ENCODE results near the gene USP49.
A peak's percentile ranks its signal among the peaks of the same experiment; 100 is the strongest.

The USP49 gene

DNA sequence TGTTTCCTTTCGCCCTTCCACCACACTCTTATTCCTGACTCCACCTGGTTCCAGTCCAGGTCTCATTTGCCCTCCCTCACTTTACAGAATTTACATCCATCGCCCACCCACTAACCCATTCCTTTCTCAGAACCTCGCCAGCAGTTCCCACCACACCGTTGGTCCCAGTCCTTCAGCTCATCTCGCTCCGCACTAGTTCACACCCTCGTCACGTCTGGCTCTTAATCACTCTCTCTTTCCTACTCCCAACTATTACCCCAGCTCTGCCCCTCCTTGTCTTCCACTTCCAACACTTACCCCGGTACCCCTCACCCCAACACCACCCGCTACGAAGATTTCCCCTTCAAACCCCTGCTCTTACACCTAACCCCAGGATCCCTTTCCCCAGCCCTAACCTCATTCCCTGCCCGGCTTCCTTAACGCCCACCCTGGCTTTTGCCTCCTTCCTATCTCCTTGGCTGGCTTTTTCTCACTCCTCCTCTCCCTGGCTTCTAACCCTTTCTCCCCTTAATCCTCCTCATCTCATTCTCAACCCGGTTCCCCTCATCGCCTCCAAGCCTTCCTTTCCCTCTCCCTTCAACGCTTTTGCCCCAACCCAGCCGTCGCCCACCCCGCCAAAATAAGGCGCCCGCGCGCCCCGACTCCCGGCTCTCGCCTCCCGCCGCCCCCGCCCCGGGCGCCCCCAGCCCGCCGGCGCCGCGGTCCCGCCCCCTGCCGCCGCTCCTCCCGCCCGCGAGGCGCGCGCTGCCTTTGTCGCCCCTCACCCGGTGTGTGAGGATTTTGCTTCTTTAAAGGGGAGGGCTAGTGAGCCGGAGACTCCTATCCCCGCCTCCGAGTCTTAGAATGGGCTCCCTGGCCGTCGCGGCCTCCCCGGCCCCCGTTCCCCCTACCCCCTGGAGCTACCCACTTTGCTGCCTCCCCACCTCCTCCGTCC is 542 bp downstream of the USP49 start (continued):
- TF ChIP-seq ZNF658 (tag by site-specific recombination; IDR thresholded peaks at IDR 0.05) (no peak; the same call in 1 of the 2 replicates), SP3 (tag by site-specific recombination; IDR thresholded peaks at IDR 0.05) (peak; percentile 35), ZNF24 (tag by site-specific recombination; IDR thresholded peaks at IDR 0.05) (no peak), ZBTB1 (tag by site-specific recombination; IDR thresholded peaks at IDR 0.05) (no peak), ZEB2 (tag by site-specific recombination; IDR thresholded peaks at IDR 0.05) (no peak), YY1 (tag by site-specific recombination; IDR thresholded peaks at IDR 0.05) (no peak), ZNF266 (tag by site-specific recombination; IDR thresholded peaks at IDR 0.05; ENCODE audit: low read depth) (0 out of 2 replicates have a peak, but pooled peaks have one; percentile 7), ZNF701 (tag by site-specific recombination; IDR thresholded peaks at IDR 0.05) (no peak), WT1 (tag by site-specific recombination; IDR thresholded peaks at IDR 0.05) (peak; percentile 27; the same call in 1 of the 2 replicates), ZNF560 (tag by site-specific recombination; IDR thresholded peaks at IDR 0.05; ENCODE audit: borderline replicate concordance) (no peak), ZNF548 (tag by site-specific recombination; IDR thresholded peaks at IDR 0.05) (no peak), ZSCAN30 (tag by site-specific recombination; IDR thresholded peaks at IDR 0.05) (no peak), ZNF37A (tag by site-specific recombination; IDR thresholded peaks at IDR 0.05) (no peak), ZNF530 (tag by site-specific recombination; IDR thresholded peaks at IDR 0.05; ENCODE audit: low read depth) (no peak), ZNF791 (tag by site-specific recombination; IDR thresholded peaks at IDR 0.05) (0 out of 2 replicates have a peak, but pooled peaks have one; percentile 35), ZNF623 (tag by site-specific recombination; IDR thresholded peaks at IDR 0.05) (no peak), MYNN (tag by site-specific recombination; IDR thresholded peaks at IDR 0.05; ENCODE audit: borderline replicate concordance) (0 out of 2 replicates have a peak, but pooled peaks have one; percentile 11), GLIS1 (tag by site-specific recombination; IDR thresholded peaks at IDR 0.05) (no peak), KLF16 (tag by site-specific recombination; IDR thresholded peaks at IDR 0.05) (no peak)
- TF ChIP-seq, protein P1, sequence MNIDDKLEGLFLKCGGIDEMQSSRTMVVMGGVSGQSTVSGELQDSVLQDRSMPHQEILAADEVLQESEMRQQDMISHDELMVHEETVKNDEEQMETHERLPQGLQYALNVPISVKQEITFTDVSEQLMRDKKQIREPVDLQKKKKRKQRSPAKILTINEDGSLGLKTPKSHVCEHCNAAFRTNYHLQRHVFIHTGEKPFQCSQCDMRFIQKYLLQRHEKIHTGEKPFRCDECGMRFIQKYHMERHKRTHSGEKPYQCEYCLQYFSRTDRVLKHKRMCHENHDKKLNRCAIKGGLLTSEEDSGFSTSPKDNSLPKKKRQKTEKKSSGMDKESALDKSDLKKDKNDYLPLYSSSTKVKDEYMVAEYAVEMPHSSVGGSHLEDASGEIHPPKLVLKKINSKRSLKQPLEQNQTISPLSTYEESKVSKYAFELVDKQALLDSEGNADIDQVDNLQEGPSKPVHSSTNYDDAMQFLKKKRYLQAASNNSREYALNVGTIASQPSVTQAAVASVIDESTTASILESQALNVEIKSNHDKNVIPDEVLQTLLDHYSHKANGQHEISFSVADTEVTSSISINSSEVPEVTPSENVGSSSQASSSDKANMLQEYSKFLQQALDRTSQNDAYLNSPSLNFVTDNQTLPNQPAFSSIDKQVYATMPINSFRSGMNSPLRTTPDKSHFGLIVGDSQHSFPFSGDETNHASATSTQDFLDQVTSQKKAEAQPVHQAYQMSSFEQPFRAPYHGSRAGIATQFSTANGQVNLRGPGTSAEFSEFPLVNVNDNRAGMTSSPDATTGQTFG (tag by site-specific recombination; IDR thresholded peaks at IDR 0.05; ENCODE audit: borderline replicate concordance), result no peak
- TF ChIP-seq, protein P2, sequence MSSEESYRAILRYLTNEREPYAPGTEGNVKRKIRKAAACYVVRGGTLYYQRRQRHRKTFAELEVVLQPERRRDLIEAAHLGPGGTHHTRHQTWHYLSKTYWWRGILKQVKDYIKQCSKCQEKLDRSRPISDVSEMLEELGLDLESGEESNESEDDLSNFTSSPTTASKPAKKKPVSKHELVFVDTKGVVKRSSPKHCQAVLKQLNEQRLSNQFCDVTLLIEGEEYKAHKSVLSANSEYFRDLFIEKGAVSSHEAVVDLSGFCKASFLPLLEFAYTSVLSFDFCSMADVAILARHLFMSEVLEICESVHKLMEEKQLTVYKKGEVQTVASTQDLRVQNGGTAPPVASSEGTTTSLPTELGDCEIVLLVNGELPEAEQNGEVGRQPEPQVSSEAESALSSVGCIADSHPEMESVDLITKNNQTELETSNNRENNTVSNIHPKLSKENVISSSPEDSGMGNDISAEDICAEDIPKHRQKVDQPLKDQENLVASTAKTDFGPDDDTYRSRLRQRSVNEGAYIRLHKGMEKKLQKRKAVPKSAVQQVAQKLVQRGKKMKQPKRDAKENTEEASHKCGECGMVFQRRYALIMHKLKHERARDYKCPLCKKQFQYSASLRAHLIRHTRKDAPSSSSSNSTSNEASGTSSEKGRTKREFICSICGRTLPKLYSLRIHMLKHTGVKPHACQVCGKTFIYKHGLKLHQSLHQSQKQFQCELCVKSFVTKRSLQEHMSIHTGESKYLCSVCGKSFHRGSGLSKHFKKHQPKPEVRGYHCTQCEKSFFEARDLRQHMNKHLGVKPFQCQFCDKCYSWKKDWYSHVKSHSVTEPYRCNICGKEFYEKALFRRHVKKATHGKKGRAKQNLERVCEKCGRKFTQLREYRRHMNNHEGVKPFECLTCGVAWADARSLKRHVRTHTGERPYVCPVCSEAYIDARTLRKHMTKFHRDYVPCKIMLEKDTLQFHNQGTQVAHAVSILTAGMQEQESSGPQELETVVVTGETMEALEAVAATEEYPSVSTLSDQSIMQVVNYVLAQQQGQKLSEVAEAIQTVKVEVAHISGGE (tag by site-specific recombination; conservative IDR thresholded peaks at IDR 0.05; ENCODE audit: low read depth), result no peak
- TF ChIP-seq, protein P3, sequence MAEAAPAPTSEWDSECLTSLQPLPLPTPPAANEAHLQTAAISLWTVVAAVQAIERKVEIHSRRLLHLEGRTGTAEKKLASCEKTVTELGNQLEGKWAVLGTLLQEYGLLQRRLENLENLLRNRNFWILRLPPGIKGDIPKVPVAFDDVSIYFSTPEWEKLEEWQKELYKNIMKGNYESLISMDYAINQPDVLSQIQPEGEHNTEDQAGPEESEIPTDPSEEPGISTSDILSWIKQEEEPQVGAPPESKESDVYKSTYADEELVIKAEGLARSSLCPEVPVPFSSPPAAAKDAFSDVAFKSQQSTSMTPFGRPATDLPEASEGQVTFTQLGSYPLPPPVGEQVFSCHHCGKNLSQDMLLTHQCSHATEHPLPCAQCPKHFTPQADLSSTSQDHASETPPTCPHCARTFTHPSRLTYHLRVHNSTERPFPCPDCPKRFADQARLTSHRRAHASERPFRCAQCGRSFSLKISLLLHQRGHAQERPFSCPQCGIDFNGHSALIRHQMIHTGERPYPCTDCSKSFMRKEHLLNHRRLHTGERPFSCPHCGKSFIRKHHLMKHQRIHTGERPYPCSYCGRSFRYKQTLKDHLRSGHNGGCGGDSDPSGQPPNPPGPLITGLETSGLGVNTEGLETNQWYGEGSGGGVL (tag by site-specific recombination; IDR thresholded peaks at IDR 0.05), result peak; percentile 74
- TF ChIP-seq, protein P4, sequence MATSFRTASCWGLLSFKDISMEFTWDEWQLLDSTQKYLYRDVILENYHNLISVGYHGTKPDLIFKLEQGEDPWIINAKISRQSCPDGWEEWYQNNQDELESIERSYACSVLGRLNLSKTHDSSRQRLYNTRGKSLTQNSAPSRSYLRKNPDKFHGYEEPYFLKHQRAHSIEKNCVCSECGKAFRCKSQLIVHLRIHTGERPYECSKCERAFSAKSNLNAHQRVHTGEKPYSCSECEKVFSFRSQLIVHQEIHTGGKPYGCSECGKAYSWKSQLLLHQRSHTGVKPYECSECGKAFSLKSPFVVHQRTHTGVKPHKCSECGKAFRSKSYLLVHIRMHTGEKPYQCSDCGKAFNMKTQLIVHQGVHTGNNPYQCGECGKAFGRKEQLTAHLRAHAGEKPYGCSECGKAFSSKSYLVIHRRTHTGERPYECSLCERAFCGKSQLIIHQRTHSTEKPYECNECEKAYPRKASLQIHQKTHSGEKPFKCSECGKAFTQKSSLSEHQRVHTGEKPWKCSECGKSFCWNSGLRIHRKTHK (tag by site-specific recombination; IDR thresholded peaks at IDR 0.05), result no peak
- TF ChIP-seq, protein P5, sequence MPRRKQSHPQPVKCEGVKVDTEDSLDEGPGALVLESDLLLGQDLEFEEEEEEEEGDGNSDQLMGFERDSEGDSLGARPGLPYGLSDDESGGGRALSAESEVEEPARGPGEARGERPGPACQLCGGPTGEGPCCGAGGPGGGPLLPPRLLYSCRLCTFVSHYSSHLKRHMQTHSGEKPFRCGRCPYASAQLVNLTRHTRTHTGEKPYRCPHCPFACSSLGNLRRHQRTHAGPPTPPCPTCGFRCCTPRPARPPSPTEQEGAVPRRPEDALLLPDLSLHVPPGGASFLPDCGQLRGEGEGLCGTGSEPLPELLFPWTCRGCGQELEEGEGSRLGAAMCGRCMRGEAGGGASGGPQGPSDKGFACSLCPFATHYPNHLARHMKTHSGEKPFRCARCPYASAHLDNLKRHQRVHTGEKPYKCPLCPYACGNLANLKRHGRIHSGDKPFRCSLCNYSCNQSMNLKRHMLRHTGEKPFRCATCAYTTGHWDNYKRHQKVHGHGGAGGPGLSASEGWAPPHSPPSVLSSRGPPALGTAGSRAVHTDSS (tag by site-specific recombination; IDR thresholded peaks at IDR 0.05), result no peak

Measured in HEK293 (cell line).